HG03095 (cell line): ENCODE data around the gene DUS1L.

Experiments
- ATAC-seq: cut with Tn5 transposase; IDR thresholded peaks from one replicate; pipeline ENCODE4 v1.9.1; 2021; ENCODE audit warnings: moderate library complexity; ENCODE audit not compliant: unreplicated experiment

DUS1L gene

GRCh38 chr17:82016061-82016874 is 49.3 kb downstream of the DUS1L start:
- no peak for ATAC-seq

GRCh38 chr17:82015311-82015971 is 50.2 kb downstream of the DUS1L start:
- no peak for ATAC-seq

- ATAC-seq, result no peak
Observed at GRCh38 chr17:82014971-82015310, 50.7 kb downstream of the DUS1L start.

- no peak for ATAC-seq
Observed at GRCh38 chr17:82014432-82014831, 51.2 kb downstream of the DUS1L start.

GRCh38 chr17:82013772-82014321 is 51.8 kb downstream of the DUS1L start:
- ATAC-seq, result no peak

- no peak for ATAC-seq
Observed at GRCh38 chr17:82013341-82013740, 52.3 kb downstream of the DUS1L start.

- ATAC-seq, result no peak
Observed at GRCh38 chr17:82012640-82013295, 52.8 kb downstream of the DUS1L start.

- no peak for ATAC-seq
Observed at GRCh38 chr17:82012261-82012639, 53.4 kb downstream of the DUS1L start.

- no peak for ATAC-seq
Observed at GRCh38 chr17:82011617-82012187, 53.9 kb downstream of the DUS1L start.

- no peak for ATAC-seq
Observed at GRCh38 chr17:82010575-82011525, 54.8 kb downstream of the DUS1L start.

GRCh38 chr17:82009413-82009812 is 56.2 kb downstream of the DUS1L start:
- no peak for ATAC-seq

- ATAC-seq, result no peak
Observed at GRCh38 chr17:82008941-82009405, 56.6 kb downstream of the DUS1L start.

GRCh38 chr17:82008258-82008940 is 57.2 kb downstream of the DUS1L start:
- ATAC-seq, result no peak
